Small intestine (tissue), 7 donors: ENCODE measurements around the gene DYNLRB2. TPM values are rescaled to one million over a fixed set of nuclear protein-coding genes. Genes with fewer than 3 reads are reported as not detected.

Source experiments
- DNase-seq, 2 donors: peaks; one replicate each; pipeline versions ENCODE4 v3.0.0 to v3.0.0-alpha.2; 2013
- FAIRE-seq: peaks from 2 replicates; lab custom pipeline; 2012; peaks lifted over from hg19 to GRCh38; lab: Jason Lieb, UNC
- H3K27ac ChIP-seq, 3 donors: one replicate each; pipeline ENCODE4 v1.5.1; 2013; ENCODE audit warnings: low read length in 2 of 3, mild to moderate bottlenecking in 2 of 3, control low read depth in 1 of 3, inconsistent platforms in 1 of 3, low read depth in 1 of 3, moderate library complexity in 1 of 3
- H3K27me3 ChIP-seq, 3 donors: one replicate each; pipeline ENCODE4 v1.6.1; 2013; ENCODE audit warnings: low read length in 3 of 3, inconsistent platforms in 1 of 3; ENCODE audit not compliant: control insufficient read depth in 3 of 3, insufficient read depth in 3 of 3
- H3K36me3 ChIP-seq, 3 donors: one replicate each; pipeline ENCODE4 v1.6.1; 2013; ENCODE audit warnings: low read length in 3 of 3, inconsistent platforms in 1 of 3, low read depth in 1 of 3, mild to moderate bottlenecking in 1 of 3, moderate library complexity in 1 of 3; ENCODE audit not compliant: control insufficient read depth in 3 of 3, insufficient read depth in 2 of 3
- H3K4me1 ChIP-seq, 3 donors: one replicate each; pipeline ENCODE4 v1.6.1; 2013; ENCODE audit warnings: low read length in 2 of 3, inconsistent platforms in 1 of 3, low read depth in 1 of 3, mild to moderate bottlenecking in 1 of 3, moderate library complexity in 1 of 3; ENCODE audit not compliant: control insufficient read depth in 3 of 3, insufficient read depth in 2 of 3
- H3K4me3 ChIP-seq, 3 donors: one replicate each; pipeline ENCODE4 v1.5.1; 2013; ENCODE audit warnings: low read length in 3 of 3, control low read depth in 1 of 3, inconsistent platforms in 1 of 3, low read depth in 1 of 3, mild to moderate bottlenecking in 1 of 3, moderate library complexity in 1 of 3
- H3K9me3 ChIP-seq, 2 donors: one replicate each; pipeline ENCODE4 v1.6.1; 2013; ENCODE audit warnings: low read depth in 1 of 2, low read length in 1 of 2; ENCODE audit not compliant: control insufficient read depth in 2 of 2, insufficient read depth in 1 of 2
- WGBS, 3 donors: extraction: QIAGEN DNeasy Blood & Tissue Kit; methylation state at CpG; one replicate each; pipeline ENCODE4 v1.1.7; 2013; 5-methylcytosine and 5-hydroxymethylcytosine counted together
- polyA plus RNA-seq, 4 donors: library from polyadenylated mRNA; stranded (reverse) in 3 of 4; unstranded in 1 of 4; fragments of 200-250 nt in 3 of 4; fragments of 120-200 nt in 1 of 4; gene quantifications; one replicate each; pipeline versions ENCODE4 v1.2.1 to v1.2.3, GENCODE V29; 2013
- donor health status: healthy with polysubstance abuse.
- donor health status: control.
- donor health status: control.
- donor health status: Bipolar disorder and iron deficiency.
- donor health status: healthy.

The DYNLRB2 gene
- polyA plus RNA-seq, 4 donors, result 0.75 to 1.1 TPM; not detected in 2

- H3K27ac ChIP-seq, result no peak overlapping the region
- no peak for FAIRE-seq
- no peak overlapping the region for H3K4me3 ChIP-seq
- DNase-seq, result no peak
- peaks cover 0 to 3% (median 2%) of the 10 kb centered on the region in 3 donors for H3K36me3 ChIP-seq
- no peaks in the 10 kb centered on the region for H3K4me1 ChIP-seq
- 85 to 92% (median 88%) methylated on average over 7 of the region's 7 CpGs for WGBS, 3 donors
- H3K9me3 ChIP-seq, result peaks cover 0 to 5% of the 10 kb centered on the region in 2 donors
- H3K27me3 ChIP-seq, result peaks cover 0 to 2% (median 0%) of the 10 kb centered on the region in 3 donors
These were observed 55.9 kb downstream of the DYNLRB2 start for GRCh38 chr16:80596507-80597207.

GRCh38 chr16:80599466-80599865 lies 58.7 kb downstream of the DYNLRB2 start:
- DNase-seq (no peak), FAIRE-seq (no peak)
- Histone ChIP-seq H3K4me3 (no peak overlapping the region), H3K27ac (no peak overlapping the region), H3K36me3 (peaks cover 0 to 10% (median 3%) of the 10 kb centered on the region in 3 donors), H3K27me3 (no peaks in the 10 kb centered on the region), H3K4me1 (peaks cover 0 to 10% (median 3%) of the 10 kb centered on the region in 3 donors), H3K9me3 (no peaks in the 10 kb centered on the region)
- WGBS, 3 donors, result 84 to 94% (median 91%) methylated on average over 3 of the region's 3 CpGs
